ENCODE measurements around the gene USP20.

- TF ChIP-seq, protein P1, sequence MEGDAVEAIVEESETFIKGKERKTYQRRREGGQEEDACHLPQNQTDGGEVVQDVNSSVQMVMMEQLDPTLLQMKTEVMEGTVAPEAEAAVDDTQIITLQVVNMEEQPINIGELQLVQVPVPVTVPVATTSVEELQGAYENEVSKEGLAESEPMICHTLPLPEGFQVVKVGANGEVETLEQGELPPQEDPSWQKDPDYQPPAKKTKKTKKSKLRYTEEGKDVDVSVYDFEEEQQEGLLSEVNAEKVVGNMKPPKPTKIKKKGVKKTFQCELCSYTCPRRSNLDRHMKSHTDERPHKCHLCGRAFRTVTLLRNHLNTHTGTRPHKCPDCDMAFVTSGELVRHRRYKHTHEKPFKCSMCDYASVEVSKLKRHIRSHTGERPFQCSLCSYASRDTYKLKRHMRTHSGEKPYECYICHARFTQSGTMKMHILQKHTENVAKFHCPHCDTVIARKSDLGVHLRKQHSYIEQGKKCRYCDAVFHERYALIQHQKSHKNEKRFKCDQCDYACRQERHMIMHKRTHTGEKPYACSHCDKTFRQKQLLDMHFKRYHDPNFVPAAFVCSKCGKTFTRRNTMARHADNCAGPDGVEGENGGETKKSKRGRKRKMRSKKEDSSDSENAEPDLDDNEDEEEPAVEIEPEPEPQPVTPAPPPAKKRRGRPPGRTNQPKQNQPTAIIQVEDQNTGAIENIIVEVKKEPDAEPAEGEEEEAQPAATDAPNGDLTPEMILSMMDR (IDR thresholded peaks at IDR 0.05): no peak
- TF ChIP-seq POLR2A (IDR thresholded peaks at IDR 0.05): no peak
These were observed 75.6 kb downstream of the USP20 start for GRCh38 chr9:129910628-129911567.

Data from thyroid gland (tissue), 4 donors.